Activated CD4-positive, alpha-beta T cell treated with anti-CD3 and anti-CD28 coated beads, Interleukin-2, amount 50 U/mL, for 24 hours (primary cell): ENCODE measurements around the gene TIMM8A.
A peak's percentile ranks its signal among the peaks of the same experiment; 100 is the strongest.

Experiments
- DNase-seq, 2 donors: peaks; one replicate each; pipeline ENCODE4 v3.0.0-alpha.2; 2020; ENCODE audit warnings: low read depth in 1 of 2, low spot score in 1 of 2

The TIMM8A gene, protein sequence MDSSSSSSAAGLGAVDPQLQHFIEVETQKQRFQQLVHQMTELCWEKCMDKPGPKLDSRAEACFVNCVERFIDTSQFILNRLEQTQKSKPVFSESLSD

DNA sequence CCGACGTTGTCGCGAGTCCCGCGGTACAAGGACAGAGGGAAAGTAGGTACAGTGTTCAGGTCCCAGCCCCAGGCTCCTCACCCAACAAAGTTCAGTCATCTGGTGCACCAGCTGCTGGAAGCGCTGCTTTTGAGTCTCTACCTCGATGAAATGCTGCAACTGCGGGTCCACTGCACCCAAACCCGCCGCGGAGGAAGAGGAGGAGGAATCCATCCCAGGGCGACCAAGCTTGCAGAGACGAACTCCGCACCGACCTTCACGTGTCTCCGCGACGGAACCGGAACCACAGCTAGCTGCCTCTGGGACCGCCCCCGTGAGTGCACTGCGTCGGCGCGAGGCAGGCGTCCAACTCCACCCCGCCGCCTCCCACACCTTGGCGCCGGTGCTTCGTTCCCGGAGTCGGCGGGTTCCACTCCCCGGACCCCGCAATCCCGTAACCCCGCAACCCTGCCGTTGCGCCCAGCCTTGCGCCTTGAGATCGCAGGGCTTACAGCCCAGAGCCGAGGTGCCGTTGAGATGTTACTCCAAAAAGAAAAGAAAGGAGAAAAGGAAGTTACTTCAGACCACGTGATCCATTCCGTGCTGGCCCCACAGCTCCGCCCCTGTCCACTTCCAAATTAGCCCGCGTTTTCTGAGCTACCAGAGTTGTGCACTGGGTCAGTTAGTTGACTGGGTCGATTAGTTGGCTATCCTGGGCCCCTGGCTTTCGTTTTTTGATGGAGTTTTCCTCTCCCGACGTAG is at the start of gene TIMM8A:
Gene TIMM8A (minus strand): TSS at position 291 of the 741 bp plus-strand sequence. CDS start 78 bp downstream, at position 213.
- peak; percentile 42 to 74 for DNase-seq

DNA sequence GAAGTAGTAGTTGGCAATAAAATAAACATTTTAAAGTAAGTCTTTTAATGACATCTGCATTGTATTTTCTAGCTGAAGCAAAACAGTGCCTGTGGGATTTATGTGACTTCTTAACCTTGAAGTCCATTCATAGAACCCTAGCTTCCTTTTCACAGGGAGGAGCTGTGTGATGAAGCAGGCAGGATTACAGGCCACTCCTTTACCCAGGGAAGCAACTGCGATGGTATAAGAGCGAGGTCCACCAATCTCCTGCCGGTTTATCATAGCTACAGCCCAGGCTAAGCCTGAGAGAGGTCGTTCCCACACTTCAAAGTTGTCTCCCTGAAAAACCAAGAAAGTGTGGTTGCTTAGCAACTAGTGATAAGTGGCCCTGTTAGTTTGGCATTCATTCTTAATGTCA is 49.2 kb upstream of the TIMM8A start:
- DNase-seq: no peak

DNA sequence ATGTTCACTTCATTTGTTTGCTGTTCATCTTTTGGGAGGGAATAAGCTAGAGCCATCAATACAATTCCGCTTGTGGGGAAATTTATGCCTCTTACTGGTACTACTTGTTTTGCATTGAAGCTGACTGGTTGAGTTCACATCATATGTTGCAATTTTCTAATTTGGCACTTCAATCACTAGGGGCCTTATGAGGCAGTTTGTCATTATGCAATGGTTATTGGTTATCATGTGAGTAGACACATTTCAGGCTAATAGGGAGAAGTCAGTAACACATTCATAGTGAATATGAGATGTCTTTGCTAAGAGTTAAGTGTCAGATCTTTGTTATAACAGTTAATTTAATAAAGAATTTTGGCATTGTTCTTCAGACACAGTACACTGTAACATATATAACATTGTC is 47.2 kb upstream of the TIMM8A start:
- DNase-seq: no peak

DNA sequence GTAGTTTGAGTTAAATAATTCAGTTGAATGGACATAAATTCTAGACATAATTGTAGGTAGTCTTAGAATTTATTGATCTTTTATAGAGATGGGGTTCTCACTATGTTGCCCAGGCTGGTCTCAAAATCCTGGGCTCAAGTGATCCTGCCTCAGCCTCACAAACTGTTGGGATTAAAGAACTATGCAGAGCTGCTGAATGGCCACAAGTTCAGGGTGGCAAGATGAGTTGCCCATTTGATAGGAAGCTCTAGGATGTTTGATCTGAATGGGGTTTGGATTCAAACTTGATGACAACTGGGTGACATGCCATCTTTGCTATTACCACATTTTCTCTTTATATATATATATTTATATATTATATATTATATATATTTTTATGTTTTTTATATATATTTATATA is 45.8 kb upstream of the TIMM8A start:
- no peak for DNase-seq

DNA sequence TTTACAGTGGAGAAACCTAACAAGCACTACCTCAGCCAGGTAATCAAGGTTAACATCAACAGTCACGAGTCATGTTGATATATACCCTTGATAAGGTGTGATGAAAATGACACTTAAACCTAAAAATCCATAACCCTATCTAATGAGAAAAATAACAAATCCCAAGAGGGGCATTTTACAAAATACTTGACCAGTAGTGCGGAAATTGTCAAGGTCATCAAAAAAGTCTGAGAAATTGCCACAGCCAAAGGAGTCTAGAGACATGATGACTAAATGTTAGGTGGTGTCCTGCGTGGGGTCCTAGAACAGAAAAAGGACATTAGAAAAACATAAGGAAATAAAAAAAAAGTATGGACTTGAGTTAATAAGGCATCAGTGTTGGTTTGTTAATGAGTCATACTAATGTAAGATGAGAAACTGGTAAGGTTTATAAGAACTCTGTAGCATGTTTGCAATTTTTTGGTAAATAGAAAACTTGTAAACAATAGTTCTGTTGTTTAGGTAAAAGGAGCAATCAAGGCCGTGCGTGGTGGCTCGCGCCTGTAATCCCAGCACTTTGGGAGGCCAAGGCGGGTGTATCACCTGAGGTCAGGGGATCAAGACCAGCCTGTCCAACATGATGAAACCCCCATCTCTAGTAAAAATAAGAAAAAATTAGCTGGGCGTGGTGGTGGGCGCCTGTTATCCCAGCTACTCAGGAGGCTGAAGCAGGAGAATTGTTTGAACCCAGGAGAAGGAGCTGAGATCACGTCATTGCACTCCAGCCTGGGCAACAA is 45.2 kb upstream of the TIMM8A start:
- no peak for DNase-seq

DNA sequence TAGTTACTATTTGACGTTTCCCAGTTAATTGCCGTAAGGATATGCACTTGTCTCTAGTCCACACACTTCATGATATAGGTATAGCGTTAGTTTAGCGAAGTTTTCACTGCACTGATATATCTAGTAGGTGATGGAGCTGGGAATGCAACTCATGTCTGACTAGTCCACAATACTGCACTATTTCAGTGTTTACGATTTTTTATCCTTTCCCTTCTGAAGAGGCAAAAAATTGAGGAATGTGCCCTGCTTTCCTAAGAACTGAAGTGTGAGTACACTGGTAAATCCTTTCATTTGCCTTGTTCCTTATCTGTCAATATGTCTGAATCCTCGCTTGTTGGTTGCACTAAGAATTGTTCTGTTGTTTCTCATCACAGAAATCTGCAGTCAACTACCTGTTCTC is 43.3 kb upstream of the TIMM8A start:
- no peak for DNase-seq

DNA sequence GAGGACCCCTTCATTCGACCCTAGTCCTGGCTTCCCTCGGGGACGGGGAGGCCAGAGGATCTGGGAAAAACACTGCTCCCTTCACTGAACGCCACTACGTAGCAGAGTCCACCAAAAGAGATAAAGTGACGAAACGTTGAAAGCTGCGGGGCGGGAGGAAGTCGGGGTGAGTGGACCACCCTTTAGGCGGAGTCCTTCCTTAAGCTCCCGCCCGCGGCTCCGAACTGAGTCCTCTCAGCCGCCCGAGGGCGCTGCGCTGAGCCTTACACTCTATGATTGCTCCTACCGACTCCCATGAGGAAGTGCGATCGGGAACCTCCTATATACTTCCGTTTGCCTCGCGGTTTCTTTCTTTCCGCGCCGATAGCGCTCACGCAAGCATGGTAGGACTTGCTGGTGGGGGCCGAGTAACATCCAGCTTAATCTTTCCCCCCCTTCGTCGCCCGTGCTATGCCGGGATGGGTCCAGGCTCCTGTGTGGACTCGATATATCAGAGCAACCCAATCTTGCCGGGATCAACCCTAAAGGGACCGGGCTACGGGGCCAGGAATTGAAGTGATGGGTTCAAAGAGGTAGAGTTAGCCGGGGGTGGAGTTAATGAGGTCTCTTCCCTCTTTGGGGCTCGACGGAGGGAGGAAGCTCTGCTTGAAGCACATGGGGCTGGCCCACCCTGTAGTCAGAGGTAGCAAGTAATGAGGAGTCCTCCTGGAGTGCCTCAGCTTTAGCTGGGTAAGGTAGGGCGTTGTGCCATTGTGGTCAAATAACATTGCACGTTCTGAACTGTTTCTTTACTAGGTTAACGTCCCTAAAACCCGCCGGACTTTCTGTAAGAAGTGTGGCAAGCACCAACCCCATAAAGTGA is 42.4 kb upstream of the TIMM8A start, which contains the start of gene RPL36A:
Gene RPL36A (plus strand): TSS at position 348 of the 862 bp plus-strand sequence. CDS start 33 bp downstream, at position 381.
- peak; percentile 67 to 83 for DNase-seq

DNA sequence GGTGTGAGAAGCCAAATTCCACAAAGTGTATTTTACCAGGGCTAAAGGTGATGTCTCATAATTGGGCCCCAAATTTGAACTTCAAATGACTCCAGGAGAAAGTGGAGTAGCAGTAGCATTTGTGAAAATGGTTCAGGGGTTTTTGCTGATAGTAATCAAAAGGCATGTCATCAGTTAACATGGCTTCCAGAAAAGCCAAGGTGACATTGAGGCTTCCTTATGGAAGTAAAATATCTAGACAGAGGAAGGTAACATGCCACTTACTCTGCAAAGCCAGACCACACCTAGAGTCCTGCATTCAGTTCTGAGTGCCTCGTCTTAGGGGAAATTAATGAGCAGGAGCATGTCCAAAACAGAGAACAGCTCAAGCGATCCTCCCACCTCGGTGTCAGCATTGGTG is 40.1 kb upstream of the TIMM8A start:
- DNase-seq: no peak

DNA sequence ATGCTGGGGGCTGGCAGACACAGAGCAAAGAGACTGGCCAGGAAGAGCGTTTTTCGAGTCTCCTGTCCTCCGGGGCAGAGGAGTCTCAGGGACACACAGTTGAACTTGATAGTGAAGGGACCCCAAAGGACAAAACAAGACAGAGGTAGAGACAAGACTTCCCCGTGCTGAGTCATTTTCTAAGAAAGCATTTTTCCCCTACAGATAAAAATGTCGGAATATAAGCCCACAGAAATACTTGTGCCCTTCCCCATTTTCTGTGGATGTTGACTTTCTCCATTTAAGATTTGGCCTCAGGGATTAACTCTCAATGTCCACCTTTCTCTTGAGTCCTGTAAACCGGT is 38.0 kb upstream of the TIMM8A start:
- DNase-seq: no peak

DNA sequence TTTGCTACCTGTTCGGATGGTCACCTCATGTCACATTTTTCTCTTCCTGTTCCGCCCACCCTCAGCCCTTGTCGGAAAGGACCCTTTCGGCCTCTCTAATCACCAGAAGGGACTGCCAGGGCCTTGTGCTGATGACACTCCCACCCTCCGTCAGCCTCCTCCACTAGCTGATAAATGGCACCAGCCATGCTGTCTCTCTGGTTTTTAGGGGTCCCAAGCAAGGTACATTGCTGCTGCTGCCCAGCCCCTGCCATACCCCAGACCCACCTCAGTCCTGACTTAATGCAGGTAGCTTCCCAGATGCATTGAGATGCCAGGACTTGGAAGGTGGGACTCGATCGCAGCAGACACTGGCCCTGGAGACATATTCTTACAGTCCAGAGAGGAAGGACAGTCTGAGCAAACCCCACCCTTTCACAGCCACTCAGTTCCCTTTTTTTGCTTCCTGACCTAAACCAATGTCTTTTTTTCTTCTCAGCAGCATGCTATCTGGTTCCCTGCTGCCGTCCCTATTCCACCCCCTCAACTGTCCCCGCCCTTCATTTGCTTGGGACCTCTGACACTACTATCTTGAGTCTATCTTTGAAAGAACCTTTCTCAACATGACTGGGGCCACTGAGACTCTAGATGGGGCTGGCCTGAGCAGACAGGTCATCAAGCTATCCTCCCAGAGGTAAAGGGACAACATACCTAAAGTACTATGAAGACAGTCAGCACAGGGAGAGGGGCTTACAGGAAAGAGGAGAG is 37.4 kb upstream of the TIMM8A start, which contains the start of gene BTK:
Gene BTK (minus strand): TSS at position 397 of the 747 bp plus-strand sequence. CDS start 10,907 bp downstream, outside the sequence.
- DNase-seq: no peak

DNA sequence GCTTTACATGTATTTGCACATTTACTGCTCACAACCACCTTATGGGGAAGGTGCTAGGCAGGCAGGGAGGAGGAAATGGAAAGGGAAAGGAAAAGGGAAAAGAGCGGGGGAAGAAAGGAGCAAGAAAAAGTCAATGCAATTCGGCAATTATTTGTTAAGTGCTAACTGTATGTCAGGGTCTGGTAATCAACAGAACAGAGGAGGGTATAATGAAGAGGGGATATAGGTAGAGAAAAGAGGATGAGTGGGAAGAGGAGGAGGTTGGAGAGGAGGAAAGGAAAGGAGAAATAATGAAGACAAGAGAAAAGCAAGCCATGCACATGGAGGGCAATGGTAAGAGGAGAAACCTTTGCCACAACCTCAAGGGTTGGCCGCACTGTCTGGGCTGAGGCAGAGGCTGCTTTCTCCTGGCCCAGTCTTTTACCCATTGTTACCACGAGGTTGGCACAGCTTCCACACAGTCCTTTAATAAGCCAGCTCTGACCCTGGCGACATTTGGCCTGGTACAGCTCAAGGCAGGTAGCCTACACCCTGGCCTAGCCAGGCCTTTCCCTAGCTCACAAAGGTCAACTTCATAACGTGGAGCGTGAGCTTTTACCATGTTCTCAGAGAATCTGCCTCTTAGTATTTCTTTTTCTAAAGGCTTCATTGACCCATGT is 36.6 kb upstream of the TIMM8A start:
- no peak for DNase-seq

DNA sequence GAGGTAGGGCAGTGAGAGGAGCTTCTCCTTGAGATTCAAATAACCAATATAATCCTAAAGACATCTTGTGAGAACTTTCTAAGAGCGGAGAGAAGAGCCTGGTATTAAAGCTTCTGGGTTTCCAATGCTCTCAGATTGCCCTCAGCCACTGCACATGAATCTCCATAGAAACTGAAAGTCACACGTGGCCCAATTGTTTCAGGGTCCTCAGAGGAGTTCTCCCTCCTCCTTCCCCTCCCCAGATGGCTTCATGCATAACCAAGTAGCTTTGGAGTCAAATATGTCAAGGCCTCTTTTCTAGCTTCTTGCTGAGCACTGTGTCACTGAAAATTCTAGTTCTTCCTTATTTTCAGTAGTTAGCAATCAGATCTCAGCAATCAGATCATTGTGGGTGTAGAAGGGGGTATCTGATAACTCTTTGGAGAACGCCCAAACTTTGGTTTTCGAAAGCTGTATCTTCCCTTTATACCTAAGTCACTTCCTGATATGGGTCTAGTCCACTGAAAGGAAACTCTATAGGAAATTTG is 35.2 kb upstream of the TIMM8A start:
- DNase-seq: no peak

DNA sequence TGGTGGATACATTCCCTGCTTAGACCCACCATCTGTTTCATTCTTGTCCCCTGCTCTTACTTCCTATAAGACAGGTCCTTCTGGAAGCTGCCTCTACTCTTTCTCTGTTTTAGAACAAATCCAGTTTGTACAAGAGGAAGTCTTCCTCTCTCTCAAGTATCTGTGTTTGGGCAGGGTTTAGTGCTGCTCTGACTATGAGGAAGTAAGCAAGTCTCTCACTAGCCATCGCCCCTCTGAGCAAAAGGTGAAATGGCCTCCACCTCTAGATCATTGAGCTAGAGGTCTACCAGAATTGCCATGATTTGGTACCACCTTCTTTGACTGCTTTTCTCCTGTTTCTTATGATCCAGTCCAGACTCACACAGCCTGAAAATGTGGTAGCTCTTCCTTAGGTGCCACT is 29.0 kb upstream of the TIMM8A start:
- DNase-seq: no peak

DNA sequence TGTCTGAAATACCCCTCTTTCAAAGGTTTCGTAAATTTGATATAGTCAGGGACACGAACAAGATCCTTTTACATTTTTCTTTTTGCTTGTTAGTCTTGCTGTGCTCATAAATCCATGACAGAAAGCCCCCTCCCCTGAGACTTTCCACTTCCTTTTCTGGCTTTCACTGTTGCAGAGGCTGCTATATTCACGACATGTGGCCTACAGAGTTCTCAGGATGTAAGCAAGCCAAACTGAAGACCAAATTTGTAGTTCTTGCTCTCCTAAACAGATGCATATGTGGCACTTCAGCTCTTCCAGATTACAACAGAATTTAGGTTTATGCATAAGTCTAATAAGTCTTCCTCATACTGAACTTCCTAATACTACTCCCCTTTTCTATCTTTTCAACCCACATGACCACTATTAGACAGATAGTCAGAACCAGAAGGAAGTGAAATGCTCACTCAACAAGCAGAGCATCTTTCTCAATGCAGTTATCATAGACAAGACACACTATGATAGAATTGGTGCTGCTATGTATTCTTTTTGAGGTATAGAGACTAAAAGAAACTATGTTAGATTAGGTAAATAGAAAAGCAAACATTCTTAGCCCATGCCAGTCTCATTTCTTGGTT is 22.5 kb upstream of the TIMM8A start:
- no peak for DNase-seq

DNA sequence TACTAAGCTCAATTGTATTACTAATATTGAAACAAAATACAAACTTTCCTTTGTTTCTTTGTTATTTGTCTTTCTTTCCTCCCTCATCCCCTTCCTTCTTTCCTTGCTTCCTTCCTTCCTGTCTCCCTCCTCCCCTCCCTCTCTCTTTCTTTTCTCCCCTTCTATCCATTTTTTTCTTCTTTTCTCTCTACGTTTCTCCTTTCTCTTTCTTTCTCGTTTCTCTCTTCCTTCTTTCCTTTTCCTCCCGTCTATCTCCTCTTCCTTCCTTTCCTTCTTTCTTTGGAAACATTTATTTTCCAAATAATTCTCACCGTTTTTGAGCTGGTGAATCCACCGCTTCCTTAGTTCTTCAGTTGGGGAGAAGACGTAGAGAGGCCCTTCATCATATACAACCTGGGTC is 21.1 kb upstream of the TIMM8A start:
- DNase-seq: no peak

DNA sequence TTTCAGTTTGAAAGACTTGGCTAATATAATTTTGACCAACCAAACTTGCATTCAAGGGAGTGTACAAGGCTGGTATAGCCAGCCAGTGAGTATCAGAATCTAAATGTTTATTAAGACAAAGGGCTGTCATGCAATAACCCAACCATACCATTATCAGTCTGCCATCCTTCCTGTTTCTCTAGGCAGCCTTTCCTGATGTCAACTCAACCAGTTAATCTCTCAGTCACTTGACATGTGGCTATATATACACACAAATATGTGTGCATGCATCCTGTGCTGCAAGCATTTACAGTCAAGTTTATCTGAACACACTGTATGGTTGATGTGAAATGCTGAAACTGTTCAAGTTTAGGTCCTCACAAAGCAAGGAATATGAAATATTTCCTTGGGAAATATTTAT is 20.3 kb upstream of the TIMM8A start:
- no peak for DNase-seq

DNA sequence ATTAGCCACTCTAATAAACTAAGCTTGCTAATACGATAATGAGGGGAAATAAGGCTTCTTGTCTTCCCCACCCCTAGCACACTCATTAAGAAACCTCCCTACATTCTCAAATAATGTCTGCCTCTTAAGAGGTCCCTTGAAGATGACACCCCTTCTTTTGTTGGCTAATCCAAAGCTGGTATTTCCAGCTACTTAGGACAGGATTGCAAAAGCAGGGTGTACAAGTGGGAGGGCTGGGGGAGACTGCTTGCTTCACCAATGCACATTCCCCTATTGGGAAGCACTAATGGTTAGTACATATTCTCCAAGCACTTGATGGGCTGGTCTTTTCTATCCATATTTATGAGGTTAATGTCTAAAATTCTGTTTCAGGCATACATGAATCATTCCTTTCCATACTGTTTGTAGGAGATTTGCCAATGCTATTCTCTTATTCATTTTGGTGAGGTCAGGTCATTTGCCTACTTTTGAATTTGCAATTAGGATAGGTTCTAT is 16.8 kb upstream of the TIMM8A start:
- DNase-seq: no peak

DNA sequence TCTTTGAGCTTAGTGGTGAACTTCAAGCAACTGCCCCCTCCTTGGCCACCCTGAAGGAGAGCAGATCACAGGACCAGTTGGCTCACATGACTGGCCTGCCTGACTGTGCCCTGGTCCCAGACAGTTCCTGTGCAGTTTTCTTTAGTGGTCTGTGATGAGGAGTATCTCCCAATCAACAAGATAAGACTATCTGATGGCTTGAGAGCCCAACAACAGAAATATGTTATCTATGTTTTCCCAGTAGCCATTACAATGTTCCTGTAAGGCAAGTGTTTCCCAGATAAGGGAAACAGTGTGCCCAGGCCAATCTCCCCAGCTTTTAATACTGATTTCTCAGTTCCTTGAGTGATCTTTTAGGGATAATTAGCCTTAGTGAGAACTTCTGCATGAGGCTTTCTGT is 14.2 kb upstream of the TIMM8A start:
- DNase-seq: no peak

DNA sequence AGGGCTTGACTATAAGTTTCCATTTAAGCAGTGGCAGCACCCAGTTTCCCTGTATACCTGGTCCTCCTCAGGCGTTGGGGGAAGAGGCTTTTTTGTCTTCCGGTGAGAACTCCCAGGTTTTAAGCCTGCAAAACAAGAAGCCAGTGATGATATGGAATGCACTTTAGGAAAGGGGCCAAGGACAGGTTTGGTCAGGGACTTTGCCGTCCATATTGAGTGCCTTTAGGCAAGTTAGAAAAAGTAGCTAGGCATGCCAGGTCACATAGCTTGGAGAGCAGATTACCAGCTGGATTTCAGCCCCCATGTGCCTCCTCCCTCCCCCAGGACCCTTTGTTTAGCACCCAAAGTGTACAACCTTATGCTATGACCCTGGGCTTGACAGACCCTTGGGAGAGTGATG is 13.6 kb upstream of the TIMM8A start:
- no peak for DNase-seq
